HepG2 (cell line): Measurements from ENCODE around the gene ANKRD1. TPM values are rescaled to one million over a fixed set of nuclear protein-coding genes. Genes with fewer than 3 reads are reported as not detected.

Source experiments
- CREBL2 ChIP-seq: sonication (generic); formaldehyde crosslinking; IDR thresholded peaks from 2 replicates; pipeline ENCODE4 v1.8.1; 2023; ENCODE audit warnings: missing genetic modification reagents, mild to moderate bottlenecking, borderline replicate concordance
- E2F1 ChIP-seq: sonication (generic); formaldehyde crosslinking; IDR thresholded peaks from 2 replicates; pipeline ENCODE4 v1.5.0; 2020; ENCODE audit warnings: missing genetic modification reagents
- ETS1 ChIP-seq: sonication (generic); formaldehyde crosslinking; IDR thresholded peaks from 2 replicates; pipeline ENCODE4 v1.4.0; 2020; ENCODE audit warnings: missing genetic modification reagents
- KIAA2018 ChIP-seq: sonication (generic); formaldehyde crosslinking; IDR thresholded peaks from 2 replicates; pipeline ENCODE4 v1.5.0; 2020; ENCODE audit warnings: mild to moderate bottlenecking, missing genetic modification reagents, borderline replicate concordance
- MYC ChIP-seq: sonication (generic); formaldehyde crosslinking; IDR thresholded peaks from 2 replicates; pipeline ENCODE4 v1.9.0; 2021; ENCODE audit warnings: missing genetic modification reagents, borderline replicate concordance
- POLR2AphosphoS5 ChIP-seq: IDR thresholded peaks from 2 replicates; pipeline ENCODE4 v1.6.1; 2012; ENCODE audit warnings: low read depth, low read length
- RBFOX2 ChIP-seq: fragments of 200-400 bp; formaldehyde crosslinking; IDR thresholded peaks from 2 replicates; pipeline ENCODE4 v1.6.1; 2017; ENCODE audit warnings: low read depth, mild to moderate bottlenecking, low read length
- SIN3A ChIP-seq: IDR thresholded peaks from 2 replicates; pipeline ENCODE4 v1.6.1; 2011; ENCODE audit warnings: low read depth, mild to moderate bottlenecking, control low read depth, low read length, borderline replicate concordance
- TFDP1 ChIP-seq: IDR thresholded peaks from 2 replicates; pipeline ENCODE4 v1.6.1; 2016; ENCODE audit warnings: missing compliant biosample characterization, missing genetic modification reagents, borderline replicate concordance
- TSC22D2 ChIP-seq: sonication (generic); formaldehyde crosslinking; IDR thresholded peaks from 2 replicates; pipeline ENCODE4 v1.5.1; 2020; ENCODE audit warnings: missing genetic modification reagents, mild to moderate bottlenecking, borderline replicate concordance
- ZNF430 ChIP-seq: sonication (generic); formaldehyde crosslinking; IDR thresholded peaks from 2 replicates; pipeline ENCODE4 v1.9.0; 2021; ENCODE audit warnings: mild to moderate bottlenecking, missing genetic modification reagents
- ZNF761 ChIP-seq: sonication (generic); formaldehyde crosslinking; conservative IDR thresholded peaks from 2 replicates; pipeline ENCODE4 v1.4.0; 2020; ENCODE audit warnings: mild to moderate bottlenecking, missing genetic modification reagents
- polyA plus RNA-seq, 8 experiments: library from polyadenylated mRNA; depleted of rRNA in 3 of 8; stranded (reverse) in 7 of 8; unstranded in 1 of 8; fragments of >200 nt; fragmentation: Illumina TruSeq in 4 of 8; extraction: Trizol in 4 of 8; gene quantifications; 2 replicates each; pipeline versions ENCODE4 v1.2.1 to v1.2.3, GENCODE V29; 2011 to 2016; ENCODE audit warnings: low read depth in 4 of 8, missing spikeins in 1 of 8, mixed read lengths in 1 of 8; ENCODE audit not compliant: insufficient read depth in 1 of 8
- total RNA-seq, 5 experiments: library from RNA; depleted of rRNA; stranded (reverse); fragments of >200 nt; fragmentation: Illumina TruSeq; extraction: Trizol; gene quantifications; 2 replicates each; pipeline ENCODE4 v1.2.3, GENCODE V29; 2016; ENCODE audit warnings: low read depth in 1 of 5

Gene ANKRD1
- total and polyA plus RNA-seq, 2 of the 13 experiments (the other 11 are each of a cell fraction or from before 2014, with no cell fraction given) = 19.4 to 41.8 TPM

GRCh38 chr10:90871766-90872647, 48.9 kb downstream of the ANKRD1 start, which contains the start of gene RPP30 (continued):
- no peak for TF ChIP-seq KIAA2018 (CRISPR knock-in tag)
- TF ChIP-seq ZNF761 = no peak
- TF ChIP-seq TFDP1 = peak; percentile 77; the same call in 1 of the 2 replicates
- peak; percentile 83 for TF ChIP-seq RBFOX2
- peak; percentile 23; the same call in 1 of the 2 replicates for TF ChIP-seq MYC
- TF ChIP-seq ETS1 (CRISPR knock-in tag) = no peak
- TF ChIP-seq CREBL2 (CRISPR knock-in tag) = no peak
- peak; percentile 56; the same call in 1 of the 2 replicates for TF ChIP-seq E2F1 (CRISPR knock-in tag)
- peak; percentile 82; the same call in 1 of the 2 replicates for TF ChIP-seq SIN3A
- peak; percentile 83 for TF ChIP-seq POLR2AphosphoS5
- TF ChIP-seq ZNF430 (CRISPR knock-in tag) = no peak
- TF ChIP-seq TSC22D2 (CRISPR knock-in tag) = peak; percentile 25; the same call in 1 of the 2 replicates
